Parathyroid adenoma (tissue), 2 donors: ENCODE results near the gene TRIM61.

Source experiments
- H2AFZ ChIP-seq: fragments of 300-600 bp; sonication (generic); one replicate; pipeline ENCODE4 v1.7.0; 2017; ENCODE audit warnings: antibody characterized with exemption, mild to moderate bottlenecking
- H3K27ac ChIP-seq: fragments of 300-600 bp; sonication (generic); one replicate; pipeline ENCODE4 v1.7.0; 2017
- H3K27me3 ChIP-seq: fragments of 300-600 bp; sonication (generic); one replicate; pipeline ENCODE4 v1.7.0; 2017; ENCODE audit warnings: low read length; ENCODE audit not compliant: control insufficient read depth, insufficient read depth
- H3K36me3 ChIP-seq: fragments of 300-600 bp; sonication (generic); one replicate; pipeline ENCODE4 v1.7.0; 2017; ENCODE audit warnings: low read length; ENCODE audit not compliant: control insufficient read depth, insufficient read depth
- H3K4me1 ChIP-seq: fragments of 300-600 bp; sonication (generic); one replicate; pipeline ENCODE4 v1.7.0; 2017; ENCODE audit warnings: control low read depth
- H3K4me2 ChIP-seq: fragments of 300-600 bp; sonication (generic); one replicate; pipeline ENCODE4 v1.7.0; 2017; ENCODE audit warnings: low read length
- H3K4me3 ChIP-seq: fragments of 300-600 bp; sonication (generic); one replicate; pipeline ENCODE4 v1.7.0; 2017; ENCODE audit warnings: low read depth, low read length
- H3K79me2 ChIP-seq: fragments of 300-600 bp; sonication (generic); one replicate; pipeline ENCODE4 v1.7.0; 2017; ENCODE audit warnings: control low read depth
- H3K9ac ChIP-seq: fragments of 300-600 bp; sonication (generic); one replicate; pipeline ENCODE4 v1.7.0; 2017; ENCODE audit warnings: mild to moderate bottlenecking
- H3K9me3 ChIP-seq: fragments of 300-600 bp; sonication (generic); one replicate; pipeline ENCODE4 v1.7.0; 2017; ENCODE audit warnings: low read length; ENCODE audit not compliant: control insufficient read depth
- CTCF ChIP-seq: fragments of 300-600 bp; sonication (generic); IDR thresholded peaks from one replicate; pipeline ENCODE4 v1.7.0; 2017; ENCODE audit warnings: antibody characterized with exemption, mild to moderate bottlenecking
- donor health status: primary hyperparathyroidism.

The TRIM61 gene

GRCh38 chr4:164926301-164926700 is 51.2 kb downstream of the TRIM61 start:
- Histone ChIP-seq H3K9me3 (no peaks in the 10 kb centered on the region), H3K9ac (no peak overlapping the region), H2AFZ (no peak overlapping the region), H3K27ac (no peak overlapping the region), H3K79me2 (no peaks in the 10 kb centered on the region), H3K4me3 (no peak overlapping the region), H3K4me2 (no peak overlapping the region), H3K27me3 (no peaks in the 10 kb centered on the region), H3K4me1 (no peaks in the 10 kb centered on the region), H3K36me3 (no peaks in the 10 kb centered on the region)
- no peak for TF ChIP-seq CTCF

GRCh38 chr4:164924670-164925238 is 52.7 kb downstream of the TRIM61 start:
- H3K9me3 ChIP-seq, result no peaks in the 10 kb centered on the region
- H3K27ac ChIP-seq, result no peak overlapping the region
- no peak overlapping the region for H3K9ac ChIP-seq
- H3K36me3 ChIP-seq, result no peaks in the 10 kb centered on the region
- TF ChIP-seq CTCF, result no peak
- no peaks in the 10 kb centered on the region for H3K27me3 ChIP-seq
- H2AFZ ChIP-seq, result no peak overlapping the region
- H3K4me2 ChIP-seq, result no peak overlapping the region
- H3K4me1 ChIP-seq, result no peaks in the 10 kb centered on the region
- H3K4me3 ChIP-seq, result no peak overlapping the region
- H3K79me2 ChIP-seq, result no peaks in the 10 kb centered on the region

- Histone ChIP-seq H3K79me2 (no peaks in the 10 kb centered on the region), H3K4me2 (no peak overlapping the region), H3K9ac (no peak overlapping the region), H3K4me3 (no peak overlapping the region), H3K4me1 (no peaks in the 10 kb centered on the region), H2AFZ (no peak overlapping the region), H3K36me3 (no peaks in the 10 kb centered on the region), H3K27me3 (no peaks in the 10 kb centered on the region), H3K9me3 (no peaks in the 10 kb centered on the region), H3K27ac (no peak overlapping the region)
- no peak for TF ChIP-seq CTCF
Measured at GRCh38 chr4:164918956-164919355, 58.5 kb downstream of the TRIM61 start.
